HL-60 (cell line): ENCODE results near the gene ADGRF4.

ENCODE experiments used
- DNase-seq, 2 experiments: peaks; one replicate each; pipeline ENCODE4 v3.0.0-alpha.2; 2010 to 2020; ENCODE audit warnings: low read depth in 1 of 2, low spot score in 1 of 2
- H3K27ac ChIP-seq: fragments of 250-450 bp; sonication (Bioruptor Pico); replicated peaks from 2 replicates; pipeline ENCODE4 v1.5.1; 2020; ENCODE audit warnings: mild to moderate bottlenecking, moderate library complexity
- H3K27me3 ChIP-seq: fragments of 250-450 bp; sonication (Bioruptor Pico); 2 replicates; pipeline ENCODE4 v1.5.1; 2021; ENCODE audit warnings: mild to moderate bottlenecking, moderate library complexity; ENCODE audit not compliant: insufficient read depth, poor library complexity, severe bottlenecking
- H3K4me3 ChIP-seq: replicated peaks from 2 replicates; pipeline ENCODE4 v1.5.1; 2011; ENCODE audit warnings: mild to moderate bottlenecking, control low read depth, low read length; ENCODE audit not compliant: insufficient read depth
- GABPA ChIP-seq: IDR thresholded peaks from 2 replicates; pipeline ENCODE4 v1.6.1; 2012; ENCODE audit warnings: low read depth
- POLR2AphosphoS5 ChIP-seq: IDR thresholded peaks from 2 replicates; pipeline ENCODE4 v1.6.1; 2012; ENCODE audit warnings: low read depth
- SPI1 ChIP-seq: IDR thresholded peaks from 2 replicates; pipeline ENCODE4 v1.6.1; 2012; ENCODE audit warnings: low read depth, mild to moderate bottlenecking, borderline replicate concordance
- TF ChIP-seq, protein P1 (sequence below): IDR thresholded peaks from one replicate; pipeline ENCODE4 v1.5.1; 2011; ENCODE audit warnings: low read length, control low read depth, inconsistent platforms; ENCODE audit not compliant: insufficient read depth
- TF ChIP-seq, protein P2 (sequence below): IDR thresholded peaks from 2 replicates; pipeline ENCODE4 v1.6.1; 2012; ENCODE audit warnings: low read depth; ENCODE audit not compliant: insufficient replicate concordance

The ADGRF4 gene

DNA sequence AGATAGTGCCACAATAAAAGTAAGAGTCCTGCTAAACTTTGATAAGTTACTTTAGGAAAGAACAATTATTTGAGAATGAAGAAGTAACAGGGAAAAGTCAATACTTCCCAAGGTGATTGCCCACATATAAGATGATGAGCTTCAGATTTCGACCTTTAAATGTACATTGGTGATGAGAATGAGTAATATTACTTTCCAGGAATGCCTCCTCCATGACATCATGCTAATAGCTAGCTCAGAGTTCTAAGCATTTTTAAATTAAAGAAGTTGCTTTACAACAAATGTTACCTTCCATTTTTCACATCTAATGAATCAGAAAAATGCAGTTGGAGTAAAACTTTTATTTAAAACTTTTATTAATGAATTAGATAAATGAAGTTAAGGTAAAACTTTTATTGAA, 61.0 kb downstream of the ADGRF4 start:
- DNase-seq: no peak
- Histone ChIP-seq H3K27me3 (no peaks in the 10 kb centered on the region), H3K4me3 (no peak overlapping the region), H3K27ac (no peak overlapping the region)
- TF ChIP-seq SPI1: no peak
- TF ChIP-seq, protein P1, sequence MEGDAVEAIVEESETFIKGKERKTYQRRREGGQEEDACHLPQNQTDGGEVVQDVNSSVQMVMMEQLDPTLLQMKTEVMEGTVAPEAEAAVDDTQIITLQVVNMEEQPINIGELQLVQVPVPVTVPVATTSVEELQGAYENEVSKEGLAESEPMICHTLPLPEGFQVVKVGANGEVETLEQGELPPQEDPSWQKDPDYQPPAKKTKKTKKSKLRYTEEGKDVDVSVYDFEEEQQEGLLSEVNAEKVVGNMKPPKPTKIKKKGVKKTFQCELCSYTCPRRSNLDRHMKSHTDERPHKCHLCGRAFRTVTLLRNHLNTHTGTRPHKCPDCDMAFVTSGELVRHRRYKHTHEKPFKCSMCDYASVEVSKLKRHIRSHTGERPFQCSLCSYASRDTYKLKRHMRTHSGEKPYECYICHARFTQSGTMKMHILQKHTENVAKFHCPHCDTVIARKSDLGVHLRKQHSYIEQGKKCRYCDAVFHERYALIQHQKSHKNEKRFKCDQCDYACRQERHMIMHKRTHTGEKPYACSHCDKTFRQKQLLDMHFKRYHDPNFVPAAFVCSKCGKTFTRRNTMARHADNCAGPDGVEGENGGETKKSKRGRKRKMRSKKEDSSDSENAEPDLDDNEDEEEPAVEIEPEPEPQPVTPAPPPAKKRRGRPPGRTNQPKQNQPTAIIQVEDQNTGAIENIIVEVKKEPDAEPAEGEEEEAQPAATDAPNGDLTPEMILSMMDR: no peak
- TF ChIP-seq, protein P2, sequence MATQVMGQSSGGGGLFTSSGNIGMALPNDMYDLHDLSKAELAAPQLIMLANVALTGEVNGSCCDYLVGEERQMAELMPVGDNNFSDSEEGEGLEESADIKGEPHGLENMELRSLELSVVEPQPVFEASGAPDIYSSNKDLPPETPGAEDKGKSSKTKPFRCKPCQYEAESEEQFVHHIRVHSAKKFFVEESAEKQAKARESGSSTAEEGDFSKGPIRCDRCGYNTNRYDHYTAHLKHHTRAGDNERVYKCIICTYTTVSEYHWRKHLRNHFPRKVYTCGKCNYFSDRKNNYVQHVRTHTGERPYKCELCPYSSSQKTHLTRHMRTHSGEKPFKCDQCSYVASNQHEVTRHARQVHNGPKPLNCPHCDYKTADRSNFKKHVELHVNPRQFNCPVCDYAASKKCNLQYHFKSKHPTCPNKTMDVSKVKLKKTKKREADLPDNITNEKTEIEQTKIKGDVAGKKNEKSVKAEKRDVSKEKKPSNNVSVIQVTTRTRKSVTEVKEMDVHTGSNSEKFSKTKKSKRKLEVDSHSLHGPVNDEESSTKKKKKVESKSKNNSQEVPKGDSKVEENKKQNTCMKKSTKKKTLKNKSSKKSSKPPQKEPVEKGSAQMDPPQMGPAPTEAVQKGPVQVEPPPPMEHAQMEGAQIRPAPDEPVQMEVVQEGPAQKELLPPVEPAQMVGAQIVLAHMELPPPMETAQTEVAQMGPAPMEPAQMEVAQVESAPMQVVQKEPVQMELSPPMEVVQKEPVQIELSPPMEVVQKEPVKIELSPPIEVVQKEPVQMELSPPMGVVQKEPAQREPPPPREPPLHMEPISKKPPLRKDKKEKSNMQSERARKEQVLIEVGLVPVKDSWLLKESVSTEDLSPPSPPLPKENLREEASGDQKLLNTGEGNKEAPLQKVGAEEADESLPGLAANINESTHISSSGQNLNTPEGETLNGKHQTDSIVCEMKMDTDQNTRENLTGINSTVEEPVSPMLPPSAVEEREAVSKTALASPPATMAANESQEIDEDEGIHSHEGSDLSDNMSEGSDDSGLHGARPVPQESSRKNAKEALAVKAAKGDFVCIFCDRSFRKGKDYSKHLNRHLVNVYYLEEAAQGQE: no peak
- no peak for TF ChIP-seq GABPA
- TF ChIP-seq POLR2AphosphoS5: no peak

DNA sequence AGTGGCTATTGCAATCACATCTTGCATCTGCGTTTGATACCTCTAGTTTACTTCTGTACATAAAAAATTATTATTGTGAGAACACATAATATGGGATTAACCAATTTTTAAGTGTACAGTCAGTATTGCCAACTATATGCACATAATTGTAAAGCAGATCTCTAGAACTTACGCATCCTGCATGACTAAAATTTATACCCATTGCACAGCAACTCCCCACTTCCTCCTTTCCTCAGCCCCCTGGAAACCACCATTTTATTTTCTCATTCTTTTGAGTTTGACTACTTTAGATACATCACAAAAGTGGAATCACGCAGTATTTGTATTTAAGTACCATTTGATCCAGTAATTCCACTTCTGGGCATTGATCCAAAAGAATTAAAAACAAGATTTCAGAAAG, 64.1 kb downstream of the ADGRF4 start:
- Histone ChIP-seq H3K27me3 (no peaks in the 10 kb centered on the region), H3K27ac (no peak overlapping the region), H3K4me3 (no peak overlapping the region)
- DNase-seq: no peak
- TF ChIP-seq, protein P1: no peak
- TF ChIP-seq SPI1: no peak
- TF ChIP-seq GABPA: no peak
- TF ChIP-seq POLR2AphosphoS5: no peak
- TF ChIP-seq, protein P2: no peak

DNA sequence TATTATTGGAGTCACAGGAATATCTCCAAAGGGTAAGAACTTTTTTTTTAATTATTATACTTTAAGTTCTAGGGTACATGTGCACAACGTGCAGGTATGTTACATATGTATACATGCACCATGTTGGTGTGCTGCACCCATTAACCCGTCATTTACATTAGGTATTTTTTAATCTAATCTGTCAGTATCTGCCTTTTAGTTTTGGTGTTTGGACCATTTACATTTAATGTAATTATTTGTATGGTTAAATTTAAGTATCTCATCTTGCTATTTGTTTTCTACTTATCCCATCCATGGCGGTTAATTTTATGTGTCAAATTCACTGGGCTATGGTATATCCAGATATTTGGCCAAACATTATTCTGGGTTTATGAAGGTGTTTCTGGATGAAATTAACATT, 68.1 kb downstream of the ADGRF4 start:
- TF ChIP-seq GABPA: no peak
- TF ChIP-seq, protein P1: no peak
- H3K27me3 ChIP-seq: no peaks in the 10 kb centered on the region
- DNase-seq: no peak
- H3K4me3 ChIP-seq: no peak overlapping the region
- no peak overlapping the region for H3K27ac ChIP-seq

DNA sequence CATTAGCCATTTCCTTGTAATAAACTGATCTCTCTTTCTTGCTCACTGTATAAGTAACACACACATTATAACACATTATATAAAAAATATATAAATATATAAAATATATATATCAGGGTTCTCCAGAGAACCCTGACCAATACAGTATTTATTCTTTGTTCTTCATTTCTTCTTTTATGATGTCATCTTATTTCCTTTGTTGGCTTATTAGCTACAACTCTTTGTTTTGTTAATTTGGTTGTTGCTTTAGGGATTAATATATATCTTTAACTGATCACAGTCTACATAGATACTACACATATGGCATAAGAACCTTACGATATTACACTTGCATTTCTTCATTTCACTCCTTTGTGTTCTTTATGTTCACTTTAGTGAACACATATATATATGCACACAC, 68.7 kb downstream of the ADGRF4 start:
- DNase-seq: no peak
- TF ChIP-seq, protein P2: no peak
- TF ChIP-seq SPI1: no peak
- no peak for TF ChIP-seq POLR2AphosphoS5
- no peak for TF ChIP-seq GABPA
- no peak overlapping the region for H3K27ac ChIP-seq

More for the DNA sequence above, 68.7 kb downstream of the ADGRF4 start:
- Histone ChIP-seq H3K4me3 (no peak overlapping the region), H3K27me3 (no peaks in the 10 kb centered on the region)
